Naive thymus-derived CD8-positive, alpha-beta T cell (primary cell): ENCODE measurements around the gene STEAP1B. TPM values are rescaled to one million over a fixed set of nuclear protein-coding genes. Genes with fewer than 3 reads are reported as not detected.
"Not testable (repeated sequence)": the region's sequence is repeated elsewhere in the genome, so short reads cannot be mapped to it uniquely, and the experiment has no call there.

ENCODE experiments used
- ATAC-seq, 2 donors: fragments of 150-1000 bp; cut with Tn5 transposase in 1 of 2; sonication (Bioruptor Pico), chemical (Tn5 transposase) in 1 of 2; 1 replicate in 1 of 2; 2 replicates in 1 of 2; pipeline ENCODE4 v1.10.0; 2021; ENCODE audit warnings: mild to moderate bottlenecking in 2 of 2, moderate library complexity in 2 of 2
- POLR2A ChIA-PET: fragments of 350-600 bp; sonication (Branson Sonifier 250); formaldehyde crosslinking; loops from one replicate; lab custom pipeline; 2021; ENCODE audit warnings: antibody characterized with exemption; lab: Charles Lee
- DNase-seq, 10 donors: peaks; one replicate each; pipeline versions ENCODE4 v3.0.0 to v3.0.0-alpha.2; 2020 to 2022
- H3K27ac Mint-ChIP-seq, 10 donors: one replicate each; pipeline ENCODE4 v1.8.0; 2020 to 2022; ENCODE audit warnings: mild to moderate bottlenecking in 10 of 10, mixed read lengths in 10 of 10, moderate library complexity in 4 of 10, inconsistent platforms in 1 of 10
- H3K27me3 Mint-ChIP-seq, 5 donors: one replicate each; pipeline ENCODE4 v1.8.0; 2021 to 2022; ENCODE audit warnings: mixed read lengths in 5 of 5
- H3K36me3 Mint-ChIP-seq, 3 donors: one replicate each; pipeline ENCODE4 v1.8.0; 2020 to 2022; ENCODE audit warnings: mixed read lengths in 3 of 3, mild to moderate bottlenecking in 2 of 3, inconsistent platforms in 1 of 3
- H3K4me1 Mint-ChIP-seq, 4 donors: one replicate each; pipeline ENCODE4 v1.8.0; 2021 to 2022; ENCODE audit warnings: mixed read lengths in 4 of 4
- H3K4me3 Mint-ChIP-seq, 10 donors: one replicate each; pipeline ENCODE4 v1.8.0; 2020 to 2022; ENCODE audit warnings: mild to moderate bottlenecking in 10 of 10, mixed read lengths in 10 of 10, moderate library complexity in 6 of 10, inconsistent platforms in 1 of 10
- H3K9me3 Mint-ChIP-seq, 9 donors: one replicate each; pipeline ENCODE4 v1.8.0; 2020 to 2022; ENCODE audit warnings: mixed read lengths in 9 of 9, mild to moderate bottlenecking in 3 of 9, inconsistent platforms in 1 of 9, moderate library complexity in 1 of 9
- polyA plus RNA-seq, 3 donors: library from polyadenylated mRNA; unstranded; fragments of 300-500 nt; fragmentation: Illumina TruSeq; gene quantifications; one replicate each; pipeline ENCODE4 v1.2.3, GENCODE V29; 2021
- total RNA-seq, 8 experiments: library from RNA in 2 of 8; stranded (reverse) in 2 of 8; gene quantifications; one replicate each; pipeline ENCODE4 v1.2.3 and lab custom pipeline; 2021 to 2026

The STEAP1B gene
- total and polyA plus RNA-seq, 5 experiments from 2014 or later: 0.28 TPM; not detected in 4

- H3K27ac Mint-ChIP-seq: peak overlapping the region in 3 of 10 donors; percentile 17 to 60 (median 27)
- DNase-seq: peak in 3 of 10 donors; percentile 11 to 17 (median 13)
- peaks cover 17 to 38% (median 19%) of the 10 kb centered on the region in 5 donors for H3K27me3 Mint-ChIP-seq
- H3K4me3 Mint-ChIP-seq, POLR2A ChIA-PET, H3K9me3 Mint-ChIP-seq, H3K36me3 Mint-ChIP-seq, H3K4me1 Mint-ChIP-seq: not testable (repeated sequence)
- ATAC-seq: peak; percentile 35 to 51
These were observed 23.7 kb upstream of the STEAP1B start for GRCh38 chr7:22523478-22524352.

- ATAC-seq, DNase-seq, POLR2A ChIA-PET, H3K27ac Mint-ChIP-seq, H3K4me3 Mint-ChIP-seq, H3K36me3 Mint-ChIP-seq, H3K4me1 Mint-ChIP-seq, H3K9me3 Mint-ChIP-seq: not testable (repeated sequence)
- H3K27me3 Mint-ChIP-seq: peaks cover 6 to 22% (median 16%) of the 10 kb centered on the region in 5 donors
These were observed 19.6 kb upstream of the STEAP1B start for GRCh38 chr7:22519560-22519959.

- DNase-seq, H3K4me3 Mint-ChIP-seq, H3K4me1 Mint-ChIP-seq, ATAC-seq, POLR2A ChIA-PET, H3K27ac Mint-ChIP-seq, H3K36me3 Mint-ChIP-seq, H3K9me3 Mint-ChIP-seq: not testable (repeated sequence)
- H3K27me3 Mint-ChIP-seq: peaks cover 0 to 12% (median 4%) of the 10 kb centered on the region in 5 donors
These were observed 17.0 kb upstream of the STEAP1B start for GRCh38 chr7:22516950-22517349.

- H3K27me3 Mint-ChIP-seq, H3K4me1 Mint-ChIP-seq, ATAC-seq, H3K27ac Mint-ChIP-seq, POLR2A ChIA-PET, DNase-seq, H3K4me3 Mint-ChIP-seq, H3K9me3 Mint-ChIP-seq, H3K36me3 Mint-ChIP-seq: not testable (repeated sequence)
These were observed 15.0 kb upstream of the STEAP1B start for GRCh38 chr7:22514963-22515362.

- not testable (repeated sequence) for ATAC-seq, H3K27ac Mint-ChIP-seq
These were observed 7.3 kb upstream of the STEAP1B start for GRCh38 chr7:22507320-22507719.

GRCh38 chr7:22506316-22507020, 6.5 kb upstream of the STEAP1B start:
- ATAC-seq, H3K9me3 Mint-ChIP-seq, DNase-seq, H3K36me3 Mint-ChIP-seq, H3K4me1 Mint-ChIP-seq, H3K4me3 Mint-ChIP-seq, POLR2A ChIA-PET, H3K27ac Mint-ChIP-seq: not testable (repeated sequence)
- peaks cover 1 to 17% (median 9%) of the 10 kb centered on the region in 5 donors for H3K27me3 Mint-ChIP-seq

More at GRCh38 chr7:22507320-22507719, 7.3 kb upstream of the STEAP1B start:
- H3K4me3 Mint-ChIP-seq, H3K4me1 Mint-ChIP-seq, DNase-seq, POLR2A ChIA-PET, H3K9me3 Mint-ChIP-seq, H3K36me3 Mint-ChIP-seq: not testable (repeated sequence)
- peaks cover 1 to 17% (median 8%) of the 10 kb centered on the region in 5 donors for H3K27me3 Mint-ChIP-seq

- H3K4me3 Mint-ChIP-seq, H3K27ac Mint-ChIP-seq, DNase-seq, ATAC-seq, POLR2A ChIA-PET, H3K36me3 Mint-ChIP-seq, H3K4me1 Mint-ChIP-seq, H3K9me3 Mint-ChIP-seq: not testable (repeated sequence)
- H3K27me3 Mint-ChIP-seq: peaks cover 8 to 26% (median 17%) of the 10 kb centered on the region in 5 donors
These were observed 4.5 kb upstream of the STEAP1B start for GRCh38 chr7:22504519-22504918.

GRCh38 chr7:22502104-22502503, 2.1 kb upstream of the STEAP1B start:
- ATAC-seq, DNase-seq, H3K4me3 Mint-ChIP-seq, H3K36me3 Mint-ChIP-seq, H3K4me1 Mint-ChIP-seq, H3K9me3 Mint-ChIP-seq, H3K27ac Mint-ChIP-seq: not testable (repeated sequence)
- H3K27me3 Mint-ChIP-seq: peaks cover 10 to 29% (median 14%) of the 10 kb centered on the region in 5 donors
- POLR2A ChIA-PET: interaction anchor here (0.6 kb wide), 1 partner anchor 1399 kb away, joined by 3 read pairs; no protein-coding TSS in a partner anchor

- not testable (repeated sequence) for H3K4me1 Mint-ChIP-seq, H3K36me3 Mint-ChIP-seq, H3K9me3 Mint-ChIP-seq, H3K27ac Mint-ChIP-seq, ATAC-seq
- peak in 3 of 10 donors; percentile 25 to 36 (median 34) for DNase-seq
- Mint-ChIP-seq H3K27me3 (peaks cover 10 to 34% (median 17%) of the 10 kb centered on the region in 5 donors), H3K4me3 (peak overlapping the region in 1 of 10 donors; percentile 25)
- POLR2A ChIA-PET: interaction anchor here (0.6 kb wide), 1 partner anchor 1400 kb away, joined by 3 read pairs; no protein-coding TSS in a partner anchor
These were observed 1.3 kb upstream of the STEAP1B start for GRCh38 chr7:22501336-22501735.

GRCh38 chr7:22499044-22499443, 944 bp downstream of the STEAP1B start:
- H3K9me3 Mint-ChIP-seq: no peaks in the 10 kb centered on the region

GRCh38 chr7:22496912-22497311, 3.1 kb downstream of the STEAP1B start:
- H3K27ac Mint-ChIP-seq, H3K4me1 Mint-ChIP-seq, H3K9me3 Mint-ChIP-seq, DNase-seq, H3K4me3 Mint-ChIP-seq, POLR2A ChIA-PET, H3K36me3 Mint-ChIP-seq, ATAC-seq: not testable (repeated sequence)
- H3K27me3 Mint-ChIP-seq: peaks cover 8 to 34% (median 13%) of the 10 kb centered on the region in 5 donors

More at GRCh38 chr7:22499044-22499443, 944 bp downstream of the STEAP1B start:
- Mint-ChIP-seq H3K36me3 (no peaks in the 10 kb centered on the region), H3K27me3 (peaks cover 10 to 34% (median 13%) of the 10 kb centered on the region in 5 donors), H3K27ac (no peak overlapping the region), H3K4me1 (peaks cover 2 to 8% (median 5%) of the 10 kb centered on the region in 4 donors), H3K4me3 (peak overlapping the region in 1 of 10 donors; percentile 56)
- DNase-seq (no peak), ATAC-seq (no peak)
- POLR2A ChIA-PET: no interaction called here

- H3K9me3 Mint-ChIP-seq, ATAC-seq, H3K27ac Mint-ChIP-seq, H3K4me1 Mint-ChIP-seq, POLR2A ChIA-PET, DNase-seq, H3K36me3 Mint-ChIP-seq, H3K4me3 Mint-ChIP-seq: not testable (repeated sequence)
- peaks cover 9 to 34% (median 13%) of the 10 kb centered on the region in 5 donors for H3K27me3 Mint-ChIP-seq
These were observed 3.6 kb downstream of the STEAP1B start for GRCh38 chr7:22496296-22496888.
